Sigmoid colon (tissue), 7 donors: ENCODE results near the gene SPRED2. TPM values are rescaled to one million over a fixed set of nuclear protein-coding genes. Genes with fewer than 3 reads are reported as not detected.
A peak's percentile ranks its signal among the peaks of the same experiment; 100 is the strongest.

Experiments
- DNase-seq: peaks from one replicate; pipeline ENCODE4 v3.0.0-alpha.2; 2019
- H3K27ac ChIP-seq, 4 donors: fragments of 200-600 bp; sonication (generic); one replicate each; pipeline ENCODE4 v1.5.1; 2016 to 2019; ENCODE audit warnings: mild to moderate bottlenecking in 1 of 4
- H3K27me3 ChIP-seq, 3 donors: fragments of 200-600 bp; sonication (generic); one replicate each; pipeline ENCODE4 v1.5.1; 2019; ENCODE audit warnings: mild to moderate bottlenecking in 1 of 3
- H3K36me3 ChIP-seq, 4 donors: fragments of 200-600 bp; sonication (generic); one replicate each; pipeline ENCODE4 v1.5.1; 2016 to 2019
- H3K4me1 ChIP-seq, 4 donors: fragments of 200-600 bp; sonication (generic); one replicate each; pipeline ENCODE4 v1.5.1; 2017 to 2019
- H3K4me3 ChIP-seq, 4 donors: fragments of 200-600 bp; sonication (generic); one replicate each; pipeline ENCODE4 v1.5.1; 2017 to 2019; ENCODE audit warnings: mild to moderate bottlenecking in 2 of 4, moderate library complexity in 1 of 4
- H3K9me3 ChIP-seq, 4 donors: fragments of 200-600 bp in 3 of 4; sonication (generic) in 3 of 4; one replicate each; pipeline versions ENCODE4 v1.5.1 to v1.6.1; 2013 to 2019
- EP300 ChIP-seq, 4 donors: sonication (generic); formaldehyde crosslinking; IDR thresholded peaks; one replicate each; pipeline ENCODE4 v1.6.1; 2017; ENCODE audit warnings: antibody characterized with exemption in 4 of 4
- POLR2A ChIP-seq, 2 donors: fragments of 450-650 bp; IDR thresholded peaks; one replicate each; pipeline ENCODE4 v1.6.1; 2016; ENCODE audit warnings: antibody characterized with exemption in 2 of 2, mild to moderate bottlenecking in 2 of 2, moderate library complexity in 2 of 2
- POLR2AphosphoS5 ChIP-seq, 4 donors: sonication (generic); formaldehyde crosslinking; IDR thresholded peaks; one replicate each; pipeline ENCODE4 v1.6.1; 2017; ENCODE audit warnings: antibody characterized with exemption in 4 of 4
- WGBS, 2 donors: extraction: QIAGEN DNeasy Blood & Tissue Kit; methylation state at CpG; one replicate each; pipeline ENCODE4 v1.1.7; 2013; 5-methylcytosine and 5-hydroxymethylcytosine counted together
- intact Hi-C: fragments of 100-400 bp; cut with DNase I; formaldehyde crosslinking; loops from one replicate; pipeline ENCODE4 v1.15.1; 2023
- polyA plus RNA-seq, 3 donors: library from polyadenylated mRNA; stranded (reverse); fragments of 200-250 nt; gene quantifications; one replicate each; pipeline ENCODE4 v1.2.3, GENCODE V29; 2013
- total RNA-seq, 4 donors: library from RNA; depleted of rRNA; stranded (reverse); fragments of >200 nt; gene quantifications; one replicate each; pipeline ENCODE4 v1.1.0, GENCODE V29; 2016
- TF ChIP-seq, protein P1 (sequence below), 4 experiments: fragments of 450-650 bp in 3 of 4; fragments of 200-600 bp in 1 of 4; IDR thresholded peaks; one replicate each; pipeline ENCODE4 v1.5.1; 2016 to 2019; ENCODE audit warnings: antibody characterized with exemption in 4 of 4, mild to moderate bottlenecking in 3 of 4, moderate library complexity in 2 of 4
- donor health status: healthy with polysubstance abuse.
- donor health status: Bipolar disorder and iron deficiency.
- donor health status: healthy.

SPRED2 gene
- total and polyA plus RNA-seq, 7 donors: 6.1 to 31.2 (median 13.0) TPM

DNA sequence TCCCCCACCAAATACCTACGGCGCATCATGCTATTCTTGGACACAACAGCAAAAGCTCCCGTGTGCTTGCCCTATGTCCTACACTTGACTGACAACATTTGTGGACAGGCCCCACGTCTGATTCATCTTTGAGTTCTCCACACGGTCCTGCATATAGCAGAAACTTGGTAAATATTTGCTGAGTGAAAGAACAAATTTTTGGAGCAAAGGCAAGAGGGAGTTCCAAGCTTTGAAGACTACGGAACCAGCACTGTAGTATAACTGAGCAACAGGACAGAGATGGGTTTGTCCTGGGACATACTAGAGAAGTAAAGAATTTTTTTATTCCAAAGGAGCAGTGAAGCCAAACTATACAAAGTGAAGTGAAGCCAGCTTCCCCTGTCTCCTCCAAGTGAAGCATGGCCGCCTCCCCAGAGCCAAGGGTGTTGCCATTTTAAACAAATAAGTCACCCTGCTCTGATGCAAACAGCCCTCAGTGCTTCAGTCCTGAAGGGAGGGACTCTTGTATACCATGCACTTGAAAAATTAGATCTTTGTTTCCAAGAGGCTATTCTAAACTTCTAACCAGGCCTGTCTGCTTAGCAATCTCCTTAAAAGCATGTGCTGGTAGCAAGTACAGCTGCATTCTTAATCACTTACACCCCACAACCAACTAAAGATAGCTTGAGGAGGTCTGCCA, 35.9 kb downstream of the SPRED2 start:
- Histone ChIP-seq H3K9me3 (no peaks in the 10 kb centered on the region), H3K4me1 (peaks cover 0 to 18% (median 16%) of the 10 kb centered on the region in 4 donors), H3K27ac (peak overlapping the region in 2 of 4 donors; percentile 8 to 21), H3K4me3 (no peak overlapping the region), H3K27me3 (no peaks in the 10 kb centered on the region), H3K36me3 (no peaks in the 10 kb centered on the region)
- intact Hi-C loops: no loop called here
- DNase-seq: no peak
- WGBS, 2 donors: 23 to 54% methylated on average over 7 of the region's 7 CpGs
- TF ChIP-seq, protein P1, sequence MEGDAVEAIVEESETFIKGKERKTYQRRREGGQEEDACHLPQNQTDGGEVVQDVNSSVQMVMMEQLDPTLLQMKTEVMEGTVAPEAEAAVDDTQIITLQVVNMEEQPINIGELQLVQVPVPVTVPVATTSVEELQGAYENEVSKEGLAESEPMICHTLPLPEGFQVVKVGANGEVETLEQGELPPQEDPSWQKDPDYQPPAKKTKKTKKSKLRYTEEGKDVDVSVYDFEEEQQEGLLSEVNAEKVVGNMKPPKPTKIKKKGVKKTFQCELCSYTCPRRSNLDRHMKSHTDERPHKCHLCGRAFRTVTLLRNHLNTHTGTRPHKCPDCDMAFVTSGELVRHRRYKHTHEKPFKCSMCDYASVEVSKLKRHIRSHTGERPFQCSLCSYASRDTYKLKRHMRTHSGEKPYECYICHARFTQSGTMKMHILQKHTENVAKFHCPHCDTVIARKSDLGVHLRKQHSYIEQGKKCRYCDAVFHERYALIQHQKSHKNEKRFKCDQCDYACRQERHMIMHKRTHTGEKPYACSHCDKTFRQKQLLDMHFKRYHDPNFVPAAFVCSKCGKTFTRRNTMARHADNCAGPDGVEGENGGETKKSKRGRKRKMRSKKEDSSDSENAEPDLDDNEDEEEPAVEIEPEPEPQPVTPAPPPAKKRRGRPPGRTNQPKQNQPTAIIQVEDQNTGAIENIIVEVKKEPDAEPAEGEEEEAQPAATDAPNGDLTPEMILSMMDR (IDR thresholded peaks at IDR 0.05): no peak
- TF ChIP-seq POLR2AphosphoS5 (IDR thresholded peaks at IDR 0.05) (no peak), POLR2A (IDR thresholded peaks at IDR 0.05) (no peak), EP300 (IDR thresholded peaks at IDR 0.05) (no peak)

DNA sequence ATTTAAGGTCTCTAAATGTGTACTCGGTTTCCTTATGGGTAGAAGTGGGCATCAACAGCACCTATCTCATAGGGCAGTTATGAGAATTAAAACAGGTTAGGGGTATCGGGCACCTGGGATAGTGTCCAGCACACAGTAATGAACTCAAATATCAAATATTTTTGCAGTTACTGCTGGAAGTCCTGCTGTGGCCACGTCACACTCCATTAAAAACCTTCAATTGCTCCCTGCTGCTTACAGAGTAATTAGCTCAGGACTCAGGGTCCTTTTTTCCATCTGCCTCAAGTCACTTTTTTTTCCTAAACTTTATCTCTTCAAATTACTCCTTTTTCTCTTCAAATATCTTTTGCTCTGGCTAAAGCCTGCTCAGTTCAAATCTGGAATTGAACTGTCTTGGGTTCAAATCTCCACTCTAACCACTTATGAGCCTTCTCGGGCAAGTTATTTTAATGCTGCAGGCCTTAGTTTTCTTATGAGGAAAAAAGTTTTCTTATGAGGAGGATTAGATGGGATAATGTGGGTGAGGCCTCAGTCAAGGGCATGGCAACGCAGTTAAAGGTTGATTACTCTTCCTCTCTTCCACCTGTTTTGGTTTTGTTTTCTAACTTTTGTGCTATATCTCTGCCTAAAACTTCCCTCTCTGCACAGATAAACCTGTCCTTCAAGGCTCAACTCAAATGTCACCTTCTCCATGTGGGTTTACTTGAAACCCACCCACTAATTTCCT, 36.6 kb downstream of the SPRED2 start:
- H3K9me3 ChIP-seq: no peaks in the 10 kb centered on the region
- WGBS, 2 donors: 60 to 81% methylated on average over 5 of the region's 5 CpGs
- H3K36me3 ChIP-seq: no peaks in the 10 kb centered on the region
- H3K27ac ChIP-seq: no peak overlapping the region
- no peak overlapping the region for H3K4me3 ChIP-seq
- no peak for DNase-seq
- intact Hi-C loops: no loop called here
- no peaks in the 10 kb centered on the region for H3K27me3 ChIP-seq
- TF ChIP-seq POLR2AphosphoS5 (IDR thresholded peaks at IDR 0.05) (no peak), EP300 (IDR thresholded peaks at IDR 0.05) (no peak), POLR2A (IDR thresholded peaks at IDR 0.05) (no peak)
- TF ChIP-seq, protein P1 (IDR thresholded peaks at IDR 0.05): no peak
- H3K4me1 ChIP-seq: peaks cover 0 to 18% (median 16%) of the 10 kb centered on the region in 4 donors

DNA sequence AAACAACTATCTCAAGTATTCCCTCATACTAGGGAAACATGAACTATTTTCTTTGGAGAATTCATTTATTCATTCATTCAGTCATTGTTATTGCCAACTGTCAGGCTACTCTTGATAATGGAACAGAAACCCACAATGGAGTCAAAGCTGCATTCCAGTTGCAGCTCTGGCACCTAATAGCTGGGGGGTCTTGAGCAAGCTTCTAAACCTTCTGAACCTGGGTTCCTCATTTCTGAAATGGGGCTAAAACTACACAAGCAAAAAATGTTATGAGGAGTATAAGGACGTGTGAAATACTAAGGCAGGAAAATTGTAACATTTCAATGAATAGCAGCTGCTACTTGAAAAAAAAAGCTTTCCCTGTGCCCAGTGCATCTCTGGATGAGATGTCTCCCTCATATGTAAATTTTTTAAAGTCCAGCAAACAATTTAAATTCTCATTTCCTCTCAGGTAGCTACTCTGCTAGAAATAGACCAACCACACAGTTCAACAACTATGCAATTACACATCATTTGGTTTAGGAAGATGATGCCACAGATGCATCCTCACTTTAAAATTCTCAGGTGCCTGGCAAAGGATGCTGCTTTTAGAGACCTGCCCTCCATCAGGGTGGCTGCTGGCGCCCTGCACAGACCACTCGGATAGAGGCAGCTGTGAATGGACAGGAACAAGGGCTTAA, 38.5 kb downstream of the SPRED2 start:
- Histone ChIP-seq H3K9me3 (no peaks in the 10 kb centered on the region), H3K27me3 (no peaks in the 10 kb centered on the region), H3K36me3 (no peaks in the 10 kb centered on the region), H3K27ac (no peak overlapping the region), H3K4me1 (peaks cover 0 to 18% (median 16%) of the 10 kb centered on the region in 4 donors), H3K4me3 (no peak overlapping the region)
- no peak for DNase-seq
- 76 to 87% methylated on average over 3 of the region's 3 CpGs for WGBS, 2 donors
- intact Hi-C loops: no loop called here
- TF ChIP-seq EP300 (IDR thresholded peaks at IDR 0.05) (no peak), POLR2AphosphoS5 (IDR thresholded peaks at IDR 0.05) (no peak), POLR2A (IDR thresholded peaks at IDR 0.05) (no peak)
- TF ChIP-seq, protein P1 (IDR thresholded peaks at IDR 0.05): no peak

DNA sequence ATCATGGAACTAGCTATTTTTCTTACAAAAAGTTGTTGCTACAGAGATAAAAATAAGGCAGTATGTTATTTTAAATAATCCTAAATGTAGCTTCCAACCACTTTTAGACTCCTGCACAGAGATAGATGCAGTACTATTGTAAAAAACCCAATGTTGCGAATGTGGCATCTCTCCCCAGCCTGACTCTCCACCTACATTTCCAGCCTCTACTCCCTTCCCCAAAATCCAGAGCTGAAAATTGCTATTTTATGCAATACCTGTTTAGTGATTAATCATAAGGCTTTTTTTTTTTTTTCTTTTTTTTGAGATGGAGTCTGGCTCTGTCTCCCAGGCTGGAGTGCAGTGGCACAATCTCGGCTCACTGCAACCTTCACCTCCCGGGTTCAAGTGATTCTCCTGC, 39.4 kb downstream of the SPRED2 start:
- Histone ChIP-seq H3K4me1 (peaks cover 0 to 18% (median 16%) of the 10 kb centered on the region in 4 donors), H3K27ac (no peak overlapping the region), H3K36me3 (no peaks in the 10 kb centered on the region), H3K9me3 (no peaks in the 10 kb centered on the region), H3K27me3 (no peaks in the 10 kb centered on the region), H3K4me3 (no peak overlapping the region)
- DNase-seq: no peak
- WGBS, 2 donors: 95 to 96% methylated on average over 3 of the region's 3 CpGs
- intact Hi-C loops: no loop called here
- TF ChIP-seq, protein P1 (IDR thresholded peaks at IDR 0.05): no peak
- no peak for TF ChIP-seq POLR2AphosphoS5 (IDR thresholded peaks at IDR 0.05)
- no peak for TF ChIP-seq EP300 (IDR thresholded peaks at IDR 0.05)
- TF ChIP-seq POLR2A (IDR thresholded peaks at IDR 0.05): no peak
